Endothelial cell of umbilical vein (primary cell): ENCODE results near the gene LGI1. TPM values are rescaled to one million over a fixed set of nuclear protein-coding genes. Genes with fewer than 3 reads are reported as not detected.

Experiments used
- BruUV-seq: library from RNA; stranded (reverse); fragments of 400-500 nt; replicated peaks from 2 replicates; lab custom pipeline; 2021; lab: Mats Ljungman, UMichigan
- CTCF ChIA-PET: fragments of 300-600, 350-600 bp; sonication (Branson Sonifier 250); formaldehyde crosslinking; loops from one replicate; lab custom pipeline; 2021; ENCODE audit warnings: antibody characterized with exemption, inconsistent platforms; lab: Charles Lee
- POLR2A ChIA-PET: fragments of 300-600, 350-600 bp; sonication (Branson Sonifier 250); formaldehyde crosslinking; loops from one replicate; lab custom pipeline; 2021; ENCODE audit warnings: antibody characterized with exemption, inconsistent platforms; lab: Charles Lee
- DNase-seq: peaks from one replicate; pipeline ENCODE4 v3.0.0-alpha.2; 2011; ENCODE audit warnings: low read depth, low spot score
- FAIRE-seq: peaks from 2 replicates; lab custom pipeline; 2011; peaks lifted over from hg19 to GRCh38; lab: Jason Lieb, UNC
- H2AFZ ChIP-seq: 2 replicates; pipeline ENCODE4 v1.6.0; 2012; ENCODE audit warnings: low read depth, low read length, control low read depth, inconsistent platforms
- H3K27ac ChIP-seq: 2 replicates; pipeline ENCODE4 v1.5.1; 2011; ENCODE audit warnings: low read depth, mild to moderate bottlenecking, control low read depth, low read length, moderate library complexity; ENCODE audit not compliant: insufficient read depth
- H3K27me3 ChIP-seq, 2 experiments: 2 replicates each; pipeline versions ENCODE4 v1.6.0 to v1.6.1; 2011; ENCODE audit warnings: low read length in 2 of 2, mixed read lengths in 1 of 2; ENCODE audit not compliant: control insufficient read depth in 2 of 2, insufficient read depth in 2 of 2
- H3K36me3 ChIP-seq, 2 experiments: 2 replicates in 1 of 2; 3 replicates in 1 of 2; pipeline ENCODE4 v1.5.1; 2011; ENCODE audit warnings: low read length in 2 of 2, mild to moderate bottlenecking in 1 of 2, moderate library complexity in 1 of 2; ENCODE audit not compliant: control insufficient read depth in 2 of 2, insufficient read depth in 2 of 2; ENCODE audit errors: extremely low read depth in 1 of 2
- H3K4me1 ChIP-seq: 3 replicates; pipeline ENCODE4 v1.5.1; 2011; ENCODE audit warnings: mild to moderate bottlenecking, low read length; ENCODE audit not compliant: control insufficient read depth, insufficient read depth; ENCODE audit errors: extremely low read depth
- H3K4me2 ChIP-seq: 2 replicates; pipeline ENCODE4 v1.6.1; 2011; ENCODE audit warnings: low read length, control low read depth, mixed read lengths; ENCODE audit not compliant: insufficient read depth
- H3K4me3 ChIP-seq, 3 experiments: fragments of 200-600 bp in 1 of 3; sonication (generic), shearing (Covaris generic) in 1 of 3; replicated peaks in 1 of 3; 2 replicates each; pipeline ENCODE4 v1.5.1; 2011 to 2016; ENCODE audit warnings: control low read depth in 3 of 3, low read length in 3 of 3, mild to moderate bottlenecking in 2 of 3, inconsistent platforms in 1 of 3, low read depth in 1 of 3, moderate library complexity in 1 of 3; ENCODE audit not compliant: insufficient read depth in 1 of 3
- H3K79me2 ChIP-seq: 2 replicates; pipeline ENCODE4 v1.6.0; 2012; ENCODE audit warnings: low read length, inconsistent platforms; ENCODE audit not compliant: control insufficient read depth, insufficient read depth
- H3K9ac ChIP-seq: replicated peaks from 2 replicates; pipeline ENCODE3; 2011; ENCODE audit warnings: low read length, control low read depth; ENCODE audit not compliant: insufficient read depth; ENCODE audit errors: extremely low read depth
- H3K9me1 ChIP-seq: replicated peaks from 3 replicates; pipeline ENCODE4 v1.6.0; 2011; ENCODE audit warnings: mild to moderate bottlenecking, low read length; ENCODE audit not compliant: control insufficient read depth, insufficient read depth; ENCODE audit errors: extremely low read depth
- H3K9me3 ChIP-seq: replicated peaks from 2 replicates; pipeline ENCODE4 v1.5.1; 2012; ENCODE audit warnings: low read length, inconsistent platforms; ENCODE audit not compliant: control insufficient read depth, insufficient read depth
- H4K20me1 ChIP-seq: replicated peaks from 2 replicates; pipeline ENCODE3; 2011; ENCODE audit warnings: mild to moderate bottlenecking, low read length; ENCODE audit not compliant: control insufficient read depth, insufficient read depth; ENCODE audit errors: extremely low read depth
- CTCF ChIP-seq, 2 donors: IDR thresholded peaks; 1 replicate in 1 of 2; 2 replicates in 1 of 2; pipeline ENCODE4 v1.5.1; 2011; ENCODE audit warnings: low read length in 2 of 2, mild to moderate bottlenecking in 2 of 2, moderate library complexity in 2 of 2, control low read depth in 1 of 2, inconsistent platforms in 1 of 2, low read depth in 1 of 2; ENCODE audit not compliant: insufficient read depth in 1 of 2; ENCODE audit errors: extremely low read depth in 1 of 2
- FOS ChIP-seq: IDR thresholded peaks from 2 replicates; pipeline ENCODE4 v1.6.1; 2011; ENCODE audit warnings: mild to moderate bottlenecking, low read length, moderate library complexity, borderline replicate concordance; ENCODE audit not compliant: insufficient read depth
- GATA2 ChIP-seq: IDR thresholded peaks from 2 replicates; pipeline ENCODE4 v1.7.0; 2011; ENCODE audit warnings: low read depth, mild to moderate bottlenecking, moderate library complexity, mixed read lengths, low read length; ENCODE audit not compliant: insufficient read length, insufficient read depth
- MAX ChIP-seq: IDR thresholded peaks from 2 replicates; pipeline ENCODE4 v1.6.1; 2011; ENCODE audit not compliant: insufficient read depth, insufficient read length
- POLR2A ChIP-seq: IDR thresholded peaks from 2 replicates; pipeline ENCODE4 v1.6.1; 2012; ENCODE audit warnings: low read depth, mild to moderate bottlenecking, control low read depth, low read length
- dilution Hi-C: fragments of 300-500 bp; cut with MboI; formaldehyde crosslinking; loops from one replicate; pipeline ENCODE4 v1.15.0; 2019; ENCODE audit warnings: low sequenced_read_pairs; ENCODE audit not compliant: extremely low pct_ligation_motif_present
- intact Hi-C: fragments of 100-400 bp; cut with micrococcal nuclease; formaldehyde crosslinking; loops from one replicate; pipeline ENCODE4 v1.10.0; 2022
- polyA plus RNA-seq, 4 experiments: library from polyadenylated mRNA; depleted of rRNA in 3 of 4; stranded (reverse) in 3 of 4; unstranded in 1 of 4; fragments of >200 nt; gene quantifications; 2 replicates each; pipeline versions ENCODE4 v1.2.1 to v1.2.3, GENCODE V29; 2011 to 2012; ENCODE audit warnings: missing spikeins in 1 of 4
- total RNA-seq: library from RNA; stranded (reverse); gene quantifications from 2 replicates; pipeline ENCODE4 v1.2.3, GENCODE V29; 2021

LGI1 gene
- total and polyA plus RNA-seq, 2 donors (not counting 3 experiments of a cell fraction or from before 2014, with no cell fraction given) = not detected

- dilution Hi-C loops (no loop called here), intact Hi-C loops (loop anchor here (1.0 to 2.0 kb wide), 2 partner anchors 35 to 542 kb away; partner anchors contain the start of gene NOC3L)
- Histone ChIP-seq H3K9me3 (no peaks in the 10 kb centered on the region), H3K4me3 (no peak overlapping the region), H3K9me1 (no peaks in the 10 kb centered on the region), H4K20me1 (no peaks in the 10 kb centered on the region), H3K4me2 (no peak overlapping the region), H3K9ac (no peak overlapping the region), H3K27me3 (peaks cover 15 to 22% of the 10 kb centered on the region in 2 experiments), H2AFZ (no peak overlapping the region), H3K79me2 (no peaks in the 10 kb centered on the region), H3K27ac (no peak overlapping the region), H3K36me3 (no peaks in the 10 kb centered on the region), H3K4me1 (no peaks in the 10 kb centered on the region)
- no TSS peak for BruUV-seq
- no peak for TF ChIP-seq FOS
- no peak for TF ChIP-seq POLR2A
- TF ChIP-seq MAX = no peak
- TF ChIP-seq GATA2 = peak; percentile 25
- TF ChIP-seq CTCF (IDR thresholded peaks at IDR 0.05; ENCODE audit: extremely low read depth in 1 of 2, insufficient read depth in 1 of 2, low read depth in 1 of 2, low read length in 2 of 2) = no peak
- FAIRE-seq (no peak), DNase-seq (peak; percentile 4)
- ChIA-PET CTCF (interaction anchor here (1.6 to 2.6 kb wide), 5 partner anchors 38 to 624 kb away, joined by 5 to 49 read pairs (median 20); partner anchors contain the start of gene FRA10AC1), POLR2A (no interaction called here)
Observed at GRCh38 chr10:93820434-93820833, 62.7 kb downstream of the LGI1 start.
